GM12872 (cell line): ENCODE measurements around the gene ATP8A1.

Experiments
- CTCF ChIP-seq: IDR thresholded peaks from 3 replicates; pipeline ENCODE4 v1.5.1; 2011; ENCODE audit warnings: low read depth, mild to moderate bottlenecking, low read length, moderate library complexity; ENCODE audit not compliant: insufficient read depth

ATP8A1 gene

GRCh38 chr4:42440083-42440482 lies 216.8 kb downstream of the ATP8A1 start:
- no peak for TF ChIP-seq CTCF

- no peak for TF ChIP-seq CTCF
Measured at GRCh38 chr4:42436928-42437565, 219.9 kb downstream of the ATP8A1 start.

- TF ChIP-seq CTCF: no peak
Measured at GRCh38 chr4:42428036-42428435, 228.9 kb downstream of the ATP8A1 start.

GRCh38 chr4:42425146-42426065 lies 231.5 kb downstream of the ATP8A1 start:
- no peak for TF ChIP-seq CTCF

- no peak for TF ChIP-seq CTCF
Measured at GRCh38 chr4:42420140-42420539, 236.8 kb downstream of the ATP8A1 start.

GRCh38 chr4:42417550-42417949 lies 239.4 kb downstream of the ATP8A1 start:
- TF ChIP-seq CTCF: no peak

GRCh38 chr4:42416017-42416416 lies 240.9 kb downstream of the ATP8A1 start:
- TF ChIP-seq CTCF: no peak
